ENCODE data around the gene ROBO4. TPM values are rescaled to one million over a fixed set of nuclear protein-coding genes. Genes with fewer than 3 reads are reported as not detected.

ROBO4 gene
- total RNA-seq (2022; extraction: Qiagen RNA extraction; ENCODE audit: low read depth): not detected in 5 replicates

DNA sequence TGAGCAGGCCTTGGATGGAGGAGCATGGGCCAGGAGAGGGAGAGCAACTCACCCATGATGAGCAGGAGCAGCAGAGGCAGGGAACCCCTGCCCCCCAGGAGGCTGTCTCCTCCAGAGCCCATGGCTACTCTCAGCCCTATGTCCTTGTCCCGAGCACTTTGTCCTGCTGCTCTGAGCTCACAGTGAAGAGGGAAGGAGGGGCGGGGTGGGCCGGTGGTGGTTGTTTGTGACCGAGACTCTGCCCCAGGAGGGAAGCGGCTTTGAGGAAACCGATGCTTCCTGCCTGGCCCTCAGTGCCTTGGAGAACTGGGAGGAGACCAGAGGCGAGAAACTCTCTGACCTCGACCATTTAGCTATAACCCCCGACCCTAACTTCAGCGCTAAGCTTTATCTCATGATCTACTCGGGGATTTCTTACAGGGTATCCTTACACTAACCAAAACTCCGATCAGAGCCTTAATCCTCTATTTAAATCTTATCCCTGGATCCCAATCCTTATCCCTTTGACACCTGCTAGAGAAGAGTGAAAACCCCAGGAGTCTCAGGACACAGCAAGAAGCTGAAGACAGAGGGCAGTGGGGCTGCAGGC, at the start of gene ROBO4:
Gene ROBO4, minus strand, starts transcription at position 192 of the 589 bp plus-strand sequence. Its CDS starts 70 bp downstream, at position 122.

DNA sequence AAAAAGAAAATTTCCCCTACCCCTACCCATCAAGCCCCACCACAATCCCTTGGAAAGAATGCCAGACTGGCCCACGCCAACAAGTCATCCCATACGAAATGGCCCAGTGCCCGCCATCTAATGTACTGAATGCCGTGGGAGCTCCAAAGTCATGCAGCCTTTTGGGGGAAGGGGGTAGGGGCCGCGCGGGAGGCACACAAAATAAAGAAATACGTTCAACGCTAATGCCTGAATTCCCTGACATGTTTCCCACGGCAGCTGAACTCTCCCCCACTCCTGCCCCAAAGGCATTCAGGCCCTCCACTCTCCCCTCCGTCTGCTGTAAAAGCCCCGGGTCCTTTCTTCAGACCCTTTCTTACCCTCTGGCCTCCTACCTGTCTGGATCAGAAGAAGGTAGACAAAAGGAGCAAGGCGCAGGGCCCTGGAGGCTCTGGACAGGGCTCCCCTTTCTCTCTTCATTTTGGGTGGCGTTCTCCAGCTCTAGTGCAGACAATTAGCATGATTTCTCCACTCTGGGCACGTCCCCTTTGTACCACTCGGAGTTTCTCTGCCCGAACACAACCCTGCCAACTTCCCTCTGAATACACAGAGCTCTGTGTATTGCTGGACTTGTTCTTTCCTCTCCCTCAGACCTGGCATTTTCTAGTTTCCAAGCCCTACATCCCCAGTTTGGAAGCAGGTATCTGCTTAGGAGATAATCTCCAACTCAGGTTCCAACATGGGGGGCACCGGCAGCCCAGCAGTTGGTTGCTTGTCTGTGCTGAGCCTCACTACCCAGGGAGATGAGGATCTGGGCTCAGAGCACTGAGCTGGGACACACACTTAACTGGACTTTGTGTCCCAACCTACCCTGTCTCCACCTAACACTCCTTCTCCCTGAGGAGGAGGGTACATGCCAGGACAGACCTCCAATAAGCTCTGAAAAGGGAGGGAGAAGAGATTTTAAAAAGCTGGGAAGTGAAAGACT, 38.2 kb upstream of the ROBO4 start, which contains the start of gene HEPACAM:
Gene HEPACAM, minus strand, starts transcription at position 500 of the 967 bp plus-strand sequence. Its CDS starts 41 bp downstream, at position 459.

DNA sequence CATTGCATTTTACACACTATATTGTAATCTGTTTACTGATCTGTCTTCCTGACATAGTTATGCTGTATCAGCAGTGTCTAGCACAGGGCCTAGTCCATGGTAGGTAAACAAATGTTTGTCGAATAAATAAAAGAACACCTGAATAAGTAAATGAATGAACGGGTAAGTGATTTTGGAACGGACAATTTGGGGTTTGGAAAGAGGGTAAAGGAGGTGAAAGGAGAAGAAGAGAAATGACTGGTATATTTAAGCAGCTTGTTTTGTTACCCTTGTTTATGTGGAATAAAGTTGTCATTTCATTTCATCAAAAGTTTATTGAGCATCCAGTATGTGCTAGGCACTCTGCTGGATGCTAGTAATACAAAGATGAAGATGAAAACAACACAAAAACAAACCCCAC, 21.3 kb upstream of the ROBO4 start, which contains the start of gene HEPN1:
Gene HEPN1, plus strand, starts transcription at position 301 of the 400 bp plus-strand sequence.

DNA sequence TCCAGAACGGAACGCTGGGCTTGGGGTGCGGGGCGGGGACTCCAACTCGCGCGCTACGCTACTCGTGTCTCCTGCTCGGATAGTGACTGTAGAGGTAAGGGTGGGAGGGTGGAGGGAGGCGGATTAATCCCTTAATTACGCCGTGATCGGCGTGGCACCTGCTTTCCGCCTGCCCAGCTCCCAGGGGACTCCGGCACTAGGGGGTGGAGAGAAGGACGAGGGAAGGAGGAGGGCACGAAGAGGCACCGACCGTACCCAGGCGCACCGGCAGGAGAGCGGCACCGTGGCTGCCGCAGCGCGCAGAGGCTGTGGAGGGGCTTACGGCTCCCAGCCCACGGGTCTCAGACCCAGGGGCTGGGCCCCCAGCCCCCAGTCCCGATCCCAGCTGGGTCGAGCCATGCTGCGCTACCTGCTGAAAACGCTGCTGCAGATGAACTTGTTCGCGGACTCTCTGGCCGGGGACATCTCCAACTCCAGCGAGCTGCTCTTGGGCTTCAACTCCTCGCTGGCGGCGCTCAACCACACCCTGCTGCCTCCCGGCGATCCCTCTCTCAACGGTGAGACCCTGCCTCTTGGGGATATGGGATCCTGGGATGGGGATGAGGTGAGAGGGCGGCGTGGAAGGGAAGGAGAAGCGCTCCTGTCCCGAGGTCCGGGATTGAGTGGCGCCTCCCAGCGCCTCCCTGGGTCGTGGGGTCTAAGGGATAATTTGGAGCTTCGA, 32.3 kb downstream of the ROBO4 start, which contains the start of gene ROBO3:
Gene ROBO3, plus strand, starts transcription at position 252 of the 721 bp plus-strand sequence. Its CDS starts 146 bp downstream, at position 398.

Other genes starting within 250 kb of the ROBO4 start
- 13.4 to 14.9 TPM (median 14.2 TPM) in 5 replicates for gene SIAE, start 224.1 kb downstream of the ROBO4 start, total RNA-seq (2022; extraction: Qiagen RNA extraction; ENCODE audit: low read depth)
- gene SPA17, start 224.0 kb downstream of the ROBO4 start, total RNA-seq (2022; extraction: Qiagen RNA extraction; ENCODE audit: low read depth): 16.5 to 34.0 TPM (median 18.5 TPM) in 5 replicates
- 5.5 to 11.1 TPM (median 10.7 TPM) in 5 replicates for gene NRGN, start 157.9 kb downstream of the ROBO4 start, total RNA-seq (2022; extraction: Qiagen RNA extraction; ENCODE audit: low read depth)
- not detected in 5 replicates for gene VSIG2, start 145.6 kb downstream of the ROBO4 start, total RNA-seq (2022; extraction: Qiagen RNA extraction; ENCODE audit: low read depth)
- 7.5 to 12.4 TPM (median 10.6 TPM) in 5 replicates for gene ESAM, start 135.6 kb downstream of the ROBO4 start, total RNA-seq (2022; extraction: Qiagen RNA extraction; ENCODE audit: low read depth)
- gene MSANTD2, start 97.5 kb downstream of the ROBO4 start, total RNA-seq (2022; extraction: Qiagen RNA extraction; ENCODE audit: low read depth): 4.4 to 6.0 TPM (median 5.5 TPM) in 5 replicates
- 1.5 to 4.0 TPM (median 2.7 TPM) in 5 replicates for gene ROBO3, start 32.4 kb downstream of the ROBO4 start, total RNA-seq (2022; extraction: Qiagen RNA extraction; ENCODE audit: low read depth)
- not detected in 5 replicates for gene HEPN1, start 21.4 kb upstream of the ROBO4 start, total RNA-seq (2022; extraction: Qiagen RNA extraction; ENCODE audit: low read depth)
- gene HEPACAM, start 38.2 kb upstream of the ROBO4 start, total RNA-seq (2022; extraction: Qiagen RNA extraction; ENCODE audit: low read depth): not detected in 5 replicates
- 0.45 to 0.72 TPM (median 0.54 TPM) in 5 replicates for gene CCDC15, start 56.3 kb upstream of the ROBO4 start, total RNA-seq (2022; extraction: Qiagen RNA extraction; ENCODE audit: low read depth)
- 0.07 to 0.15 TPM (median 0.11 TPM) in 4 of 5 replicates, not detected in the other for gene SLC37A2, start 165.4 kb upstream of the ROBO4 start, total RNA-seq (2022; extraction: Qiagen RNA extraction; ENCODE audit: low read depth)
- 21.3 to 25.8 TPM (median 24.2 TPM) in 5 replicates for gene TMEM218, start 213.8 kb upstream of the ROBO4 start, total RNA-seq (2022; extraction: Qiagen RNA extraction; ENCODE audit: low read depth)